PC-3 (cell line): ENCODE data around the gene ITGA1.

Experiments
- EZH2 ChIP-seq: fragments of 300-600 bp; sonication (generic); IDR thresholded peaks from one replicate; pipeline ENCODE4 v1.6.1; 2017; ENCODE audit warnings: antibody characterized with exemption, mild to moderate bottlenecking, low read length; ENCODE audit not compliant: unreplicated experiment
- EZH2phosphoT487 ChIP-seq: fragments of 300-600 bp; sonication (generic); IDR thresholded peaks from 2 replicates; pipeline ENCODE4 v1.6.1; 2018; ENCODE audit warnings: mild to moderate bottlenecking, antibody characterized with exemption, low read length, borderline replicate concordance
- TF ChIP-seq, protein P1 (sequence below): fragments of 300-600 bp; sonication (generic); conservative IDR thresholded peaks from 2 replicates; pipeline ENCODE4 v1.5.1; 2017; ENCODE audit warnings: antibody characterized with exemption, low read depth, mild to moderate bottlenecking, low read length

- no peak for TF ChIP-seq EZH2
- TF ChIP-seq, protein P1, sequence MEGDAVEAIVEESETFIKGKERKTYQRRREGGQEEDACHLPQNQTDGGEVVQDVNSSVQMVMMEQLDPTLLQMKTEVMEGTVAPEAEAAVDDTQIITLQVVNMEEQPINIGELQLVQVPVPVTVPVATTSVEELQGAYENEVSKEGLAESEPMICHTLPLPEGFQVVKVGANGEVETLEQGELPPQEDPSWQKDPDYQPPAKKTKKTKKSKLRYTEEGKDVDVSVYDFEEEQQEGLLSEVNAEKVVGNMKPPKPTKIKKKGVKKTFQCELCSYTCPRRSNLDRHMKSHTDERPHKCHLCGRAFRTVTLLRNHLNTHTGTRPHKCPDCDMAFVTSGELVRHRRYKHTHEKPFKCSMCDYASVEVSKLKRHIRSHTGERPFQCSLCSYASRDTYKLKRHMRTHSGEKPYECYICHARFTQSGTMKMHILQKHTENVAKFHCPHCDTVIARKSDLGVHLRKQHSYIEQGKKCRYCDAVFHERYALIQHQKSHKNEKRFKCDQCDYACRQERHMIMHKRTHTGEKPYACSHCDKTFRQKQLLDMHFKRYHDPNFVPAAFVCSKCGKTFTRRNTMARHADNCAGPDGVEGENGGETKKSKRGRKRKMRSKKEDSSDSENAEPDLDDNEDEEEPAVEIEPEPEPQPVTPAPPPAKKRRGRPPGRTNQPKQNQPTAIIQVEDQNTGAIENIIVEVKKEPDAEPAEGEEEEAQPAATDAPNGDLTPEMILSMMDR, result no peak
- no peak for TF ChIP-seq EZH2phosphoT487
These were observed 163.0 kb downstream of the ITGA1 start for GRCh38 chr5:52950686-52951085.
